CMK (cell line): ENCODE measurements around the gene PTPRT.

ENCODE experiments used
- DNase-seq: peaks from one replicate; pipeline ENCODE4 v3.0.0-alpha.2; 2010; ENCODE audit warnings: low read depth

PTPRT gene

DNA sequence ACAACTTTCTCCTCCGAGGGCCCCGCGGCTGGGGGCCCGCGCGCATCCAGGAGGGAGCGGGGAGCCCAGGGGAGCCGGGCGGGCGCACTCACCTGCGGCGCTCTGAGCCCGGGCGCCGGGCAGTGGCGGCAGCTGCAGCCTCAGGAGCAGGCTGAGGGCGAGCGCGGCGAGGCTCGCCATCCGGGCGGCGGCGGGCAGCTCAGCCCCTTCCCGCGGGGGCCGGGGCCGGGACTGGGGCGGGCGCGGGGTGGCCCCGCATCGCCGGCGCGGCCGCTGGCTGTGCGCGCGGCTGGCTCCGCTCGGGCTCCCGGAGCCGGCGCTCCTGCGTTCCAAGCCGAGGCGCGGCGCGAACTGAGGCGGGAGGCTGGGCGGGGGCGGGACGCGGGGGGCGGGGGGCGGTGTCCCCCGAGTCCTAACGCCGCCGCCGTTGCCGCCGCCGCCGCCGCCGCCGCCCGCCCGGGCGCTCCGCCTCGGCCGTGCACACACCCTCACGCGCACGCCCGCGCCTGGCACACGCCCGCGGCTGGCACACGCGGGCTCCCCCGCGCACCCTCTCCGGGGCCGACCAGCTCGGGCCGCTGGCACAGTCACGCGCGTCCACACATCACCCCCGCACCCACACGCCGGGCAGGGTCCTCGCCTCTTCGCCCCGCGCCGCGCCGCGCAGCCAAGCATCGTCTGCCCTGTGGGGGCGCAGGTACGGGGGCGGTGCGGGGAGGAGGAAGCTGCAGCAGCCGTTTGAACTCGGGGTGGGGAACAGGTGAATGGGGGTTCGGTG, at the start of gene PTPRT:
Gene PTPRT, minus strand, starts transcription at position 353 of the 778 bp plus-strand sequence. Its CDS starts 173 bp downstream, at position 180.
- DNase-seq: no peak

DNA sequence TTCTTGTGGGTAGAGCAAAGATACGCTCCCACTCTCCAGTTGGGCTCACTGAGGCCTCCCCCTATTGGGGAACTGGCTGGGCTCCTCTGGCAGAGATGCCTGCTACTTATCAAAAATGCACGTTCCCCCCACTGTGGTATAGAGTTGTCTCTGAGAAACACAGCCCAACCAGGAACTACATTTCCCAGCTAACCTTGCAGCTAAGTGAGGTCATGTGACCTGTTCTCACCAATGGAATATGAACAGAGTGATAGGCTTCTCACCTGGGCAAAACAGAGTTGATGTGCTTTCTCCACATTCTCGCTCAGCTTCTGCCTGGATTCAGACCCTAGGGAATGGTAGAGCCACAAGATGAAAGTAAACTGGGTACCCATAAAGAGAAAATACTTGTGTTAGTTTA, 49.1 kb upstream of the PTPRT start:
- no peak for DNase-seq

DNA sequence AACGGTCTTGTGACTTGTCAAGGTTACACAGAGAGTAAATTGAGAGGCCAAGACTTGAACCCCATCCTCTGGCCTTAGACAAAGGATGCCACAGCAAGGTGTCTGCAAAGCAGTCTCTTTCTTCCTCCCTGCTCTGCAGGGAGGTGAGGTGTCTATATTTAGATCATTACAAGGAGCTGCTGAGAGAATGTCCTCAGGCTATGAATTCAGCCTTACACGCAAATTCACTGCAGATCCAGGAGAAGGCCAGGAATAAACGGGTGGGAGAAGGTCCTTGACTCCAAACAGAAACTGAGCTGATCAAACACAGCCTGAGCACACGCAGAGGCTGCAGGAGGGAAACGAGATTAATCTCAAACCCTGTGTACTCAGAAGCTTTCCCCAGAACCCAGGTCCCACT, 48.6 kb upstream of the PTPRT start:
- no peak for DNase-seq

DNA sequence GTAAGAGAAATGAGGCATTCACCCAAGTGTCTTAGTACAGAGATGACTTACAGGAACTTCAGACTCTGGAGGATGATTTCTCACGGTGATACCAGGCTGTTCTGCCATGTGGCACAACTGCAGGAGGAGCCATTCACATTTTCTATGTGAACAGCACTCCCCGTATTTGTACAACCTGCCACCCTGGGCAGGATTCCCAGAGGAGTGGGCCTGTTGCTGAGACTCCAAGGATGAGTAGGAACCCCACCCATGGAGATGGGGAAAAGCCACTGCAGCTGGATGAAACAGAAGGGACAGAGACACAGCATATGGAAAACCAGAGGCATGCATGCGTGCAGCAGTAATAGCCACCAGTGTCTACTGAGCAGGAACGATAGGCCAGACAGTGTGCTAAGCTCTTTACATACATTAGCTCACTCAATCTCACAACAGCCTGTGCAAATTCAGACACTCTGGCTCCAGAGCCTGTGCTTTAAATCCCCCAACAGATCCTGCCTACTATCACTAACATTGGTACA, 48.0 kb upstream of the PTPRT start:
- DNase-seq: no peak

DNA sequence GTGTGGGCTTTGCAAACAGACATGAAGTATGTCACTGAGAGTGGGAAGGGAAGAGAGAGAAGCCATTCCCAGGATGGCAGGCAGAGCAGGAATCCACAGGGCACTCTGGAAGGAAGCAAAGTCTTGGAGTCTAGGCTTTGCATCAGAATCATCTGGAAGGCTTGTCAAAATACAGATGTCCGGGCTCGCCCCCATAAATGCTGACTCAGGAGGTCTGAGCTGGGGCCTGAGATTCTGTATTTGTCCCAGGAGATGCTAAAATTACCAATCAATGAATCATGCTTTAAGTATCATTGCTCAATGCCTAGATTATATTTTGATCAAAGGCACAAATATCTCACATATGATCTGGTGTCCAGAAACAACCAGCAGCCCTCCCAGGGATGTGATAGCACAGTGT, 46.3 kb upstream of the PTPRT start:
- DNase-seq: no peak

DNA sequence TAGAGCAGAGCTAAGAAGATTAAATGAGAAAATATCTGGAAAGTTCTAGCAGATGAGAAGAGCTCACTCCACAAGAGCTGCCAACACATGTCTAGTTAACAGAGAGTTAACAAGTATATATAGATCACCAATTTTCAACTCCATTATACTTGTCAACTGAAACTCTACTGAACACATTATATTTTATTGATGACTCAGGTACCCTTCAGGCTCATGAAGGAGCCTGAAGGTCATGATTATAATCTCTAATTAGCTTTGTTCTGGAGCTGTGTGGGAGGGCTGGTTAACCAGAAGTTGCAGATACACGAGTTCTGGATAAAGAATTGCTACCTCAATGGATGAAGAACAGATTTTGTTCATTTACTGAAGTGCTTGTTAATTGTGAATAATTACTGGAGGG, 42.1 kb upstream of the PTPRT start:
- no peak for DNase-seq

DNA sequence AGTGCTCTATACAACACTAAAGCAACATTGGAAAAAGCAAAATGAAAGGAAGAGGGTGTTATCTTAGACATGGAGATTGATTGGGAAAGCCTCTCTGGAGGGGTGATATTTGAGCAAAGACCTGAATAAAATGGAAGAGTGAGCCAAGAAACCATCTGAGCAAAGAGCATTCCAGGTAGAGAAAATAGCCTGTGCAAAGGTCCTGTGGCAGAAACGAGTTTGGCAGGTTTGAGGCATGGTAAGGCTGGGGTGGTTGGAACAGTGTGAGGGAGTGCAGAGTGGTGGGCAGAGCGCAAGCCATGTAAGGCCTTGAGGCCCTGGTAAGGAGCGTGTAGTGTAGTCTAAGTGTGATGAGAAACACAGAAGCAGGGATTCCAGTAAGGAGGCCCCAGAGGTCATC, 40.0 kb upstream of the PTPRT start:
- no peak for DNase-seq

DNA sequence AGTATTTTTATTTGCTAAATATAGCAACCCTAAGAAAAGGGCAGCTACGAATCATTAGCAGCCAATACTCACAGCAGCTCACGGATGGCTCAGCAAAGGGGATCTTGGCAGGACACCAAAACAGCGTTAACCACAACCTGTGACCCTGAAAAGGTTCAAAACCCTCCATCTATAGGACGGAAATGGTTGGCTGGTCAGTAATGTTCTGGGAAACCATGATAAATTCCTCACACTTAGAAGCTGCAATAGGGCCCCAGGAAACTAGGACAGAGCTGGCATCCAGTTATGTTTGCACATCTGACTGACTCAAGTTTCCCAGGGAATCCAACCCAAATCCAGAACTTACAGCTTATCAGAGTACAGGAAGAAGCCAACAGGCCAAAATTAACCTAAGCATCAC, 30.9 kb upstream of the PTPRT start:
- DNase-seq: no peak

DNA sequence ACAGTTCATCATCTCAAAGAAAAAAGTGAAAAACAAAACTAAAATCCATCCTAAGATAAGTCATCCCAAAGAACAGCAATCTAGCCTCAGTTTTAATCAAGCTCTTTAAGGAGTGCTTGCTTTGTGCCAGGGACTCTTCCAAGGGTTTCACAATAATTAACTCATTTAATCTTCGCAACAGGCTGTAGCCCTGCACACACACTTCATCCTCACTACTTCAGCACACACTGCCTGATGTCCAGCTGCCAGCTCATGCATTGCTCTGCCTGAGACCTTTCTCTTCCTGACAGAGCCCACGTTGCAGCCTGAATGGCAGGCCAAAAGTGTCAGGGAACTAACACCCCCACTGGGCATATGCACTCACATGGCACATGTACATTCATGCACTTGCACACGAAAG, 21.2 kb upstream of the PTPRT start:
- no peak for DNase-seq

DNA sequence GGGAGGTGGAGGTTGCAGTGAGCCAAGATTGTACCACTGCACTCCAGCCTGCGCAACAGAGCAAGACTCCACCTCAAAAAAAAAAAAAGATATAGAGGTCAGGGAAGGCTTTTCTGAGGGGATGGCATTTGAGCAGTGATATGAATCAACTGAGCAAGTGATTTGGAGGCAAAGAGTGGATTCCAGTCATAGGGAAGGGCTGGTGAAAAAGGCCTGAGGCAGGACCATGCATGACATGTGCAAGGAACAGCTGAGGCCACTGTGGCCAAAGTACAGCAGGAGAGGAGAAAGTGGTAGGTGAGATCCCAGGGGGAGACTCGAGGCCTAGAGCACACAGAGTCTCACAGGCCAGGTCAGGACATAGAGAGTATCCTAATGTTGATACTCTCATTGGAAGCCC, 20.1 kb upstream of the PTPRT start:
- DNase-seq: no peak

DNA sequence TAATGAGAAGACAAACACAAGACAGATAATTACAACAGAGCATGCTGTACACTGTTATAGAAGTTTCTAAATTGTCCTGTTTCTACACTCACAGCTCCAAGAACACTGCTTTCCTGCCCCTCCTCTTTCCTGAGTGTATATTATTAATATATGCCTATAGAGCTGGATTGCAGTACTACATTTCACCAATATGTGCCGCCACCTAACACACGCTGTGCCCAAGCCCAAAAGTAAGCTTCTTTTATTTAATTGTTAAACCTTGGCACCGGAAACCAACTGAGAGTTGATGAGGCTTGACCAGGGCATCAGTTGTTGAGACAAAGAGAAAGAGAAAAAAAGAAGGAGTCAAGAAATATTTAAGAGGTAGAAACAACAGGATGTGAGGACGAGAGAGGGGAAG, 16.0 kb upstream of the PTPRT start:
- no peak for DNase-seq

DNA sequence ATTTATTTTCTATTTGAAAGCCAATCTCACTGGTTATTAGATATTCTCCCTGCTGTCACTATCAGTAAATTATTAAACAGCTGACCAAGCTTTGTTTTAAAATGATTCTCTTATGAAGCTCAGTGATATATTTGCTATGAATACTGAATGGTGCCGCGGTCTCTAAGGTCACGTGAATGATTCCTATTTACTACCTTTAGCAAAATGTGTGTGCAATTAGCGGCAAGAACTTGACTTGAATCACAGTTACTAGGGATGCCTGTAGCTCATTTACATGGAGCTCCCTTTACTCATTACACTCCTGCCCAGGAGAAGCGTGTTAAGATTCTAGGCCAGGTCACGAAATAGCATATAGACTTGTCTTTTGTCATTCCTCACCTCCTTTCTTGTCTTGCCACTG, 12.4 kb upstream of the PTPRT start:
- DNase-seq: no peak

DNA sequence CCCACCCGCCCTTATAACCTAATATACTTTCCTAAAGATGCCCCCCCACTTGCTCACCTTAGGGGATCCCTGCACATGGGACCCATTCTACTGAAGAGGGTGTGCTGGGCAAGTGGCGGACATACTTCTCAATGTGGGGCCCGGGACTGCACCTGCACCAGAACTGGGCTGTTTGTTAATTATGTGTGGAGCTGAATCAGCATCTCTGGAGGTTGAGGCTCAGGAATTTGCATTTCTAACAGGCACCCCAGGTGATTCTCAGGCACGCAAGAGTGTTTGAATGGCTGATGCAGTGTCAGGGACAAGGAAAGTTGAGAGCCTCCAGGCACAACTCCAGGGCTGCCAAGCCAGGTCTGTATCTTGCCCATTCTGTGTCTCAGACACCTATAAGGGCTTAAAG, 8.9 kb upstream of the PTPRT start:
- no peak for DNase-seq

DNA sequence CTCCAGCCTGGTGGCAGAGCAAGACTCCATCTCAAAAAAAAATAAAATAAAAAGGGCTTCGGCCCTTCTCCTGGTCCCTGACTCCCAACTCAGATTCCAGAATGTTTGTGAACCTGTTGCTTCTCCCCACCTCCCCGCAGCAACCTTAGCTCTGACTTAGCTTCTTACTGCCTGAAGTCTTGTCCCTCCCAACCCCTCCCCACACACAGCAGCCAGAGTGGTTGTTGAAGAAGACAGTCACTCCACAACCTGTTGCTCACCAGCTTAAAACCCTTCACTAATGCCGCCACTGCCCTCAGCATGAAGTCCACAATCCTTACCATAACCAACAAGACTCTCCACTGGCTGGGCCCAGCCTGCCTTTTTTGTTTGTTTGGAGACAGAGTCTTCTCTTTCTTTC, 6.5 kb upstream of the PTPRT start:
- DNase-seq: no peak

DNA sequence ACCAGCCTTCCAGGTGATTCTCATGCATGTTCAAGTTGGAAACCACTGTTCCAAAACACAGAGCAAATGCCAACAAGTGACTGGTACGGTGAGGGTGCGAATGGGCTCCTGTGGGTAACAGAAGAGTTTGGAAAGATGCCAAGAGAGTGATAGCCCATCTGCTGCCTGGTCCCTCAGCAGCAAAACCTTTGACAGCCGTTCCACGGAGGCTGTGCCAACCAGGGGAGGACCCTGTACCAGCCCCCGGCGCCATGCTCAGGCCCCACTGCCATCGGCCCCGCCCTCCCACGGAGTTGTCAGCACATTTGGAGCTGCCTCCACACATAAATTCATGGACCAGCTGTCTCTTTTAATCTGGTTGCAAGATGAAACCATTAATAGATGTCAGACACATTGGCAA, 4.4 kb upstream of the PTPRT start:
- DNase-seq: no peak

DNA sequence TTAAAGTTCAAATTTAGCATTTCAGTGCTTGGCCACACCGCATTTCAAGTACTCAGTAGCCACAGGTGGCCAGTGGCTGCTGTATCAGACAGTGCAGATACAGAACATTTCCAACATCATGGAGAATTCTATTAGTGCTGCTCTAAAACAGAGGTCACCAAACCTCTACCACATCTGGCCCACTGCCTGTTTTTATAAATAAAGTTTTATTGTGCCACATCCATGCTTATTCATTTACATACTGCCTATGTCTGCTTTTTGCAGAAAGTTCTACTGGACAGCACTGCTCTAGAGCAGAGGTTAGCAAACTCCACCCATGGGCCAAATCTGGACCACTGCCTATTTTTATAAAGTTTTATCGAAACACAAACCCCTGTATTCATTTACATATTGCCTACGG, 3.7 kb upstream of the PTPRT start:
- DNase-seq: no peak

DNA sequence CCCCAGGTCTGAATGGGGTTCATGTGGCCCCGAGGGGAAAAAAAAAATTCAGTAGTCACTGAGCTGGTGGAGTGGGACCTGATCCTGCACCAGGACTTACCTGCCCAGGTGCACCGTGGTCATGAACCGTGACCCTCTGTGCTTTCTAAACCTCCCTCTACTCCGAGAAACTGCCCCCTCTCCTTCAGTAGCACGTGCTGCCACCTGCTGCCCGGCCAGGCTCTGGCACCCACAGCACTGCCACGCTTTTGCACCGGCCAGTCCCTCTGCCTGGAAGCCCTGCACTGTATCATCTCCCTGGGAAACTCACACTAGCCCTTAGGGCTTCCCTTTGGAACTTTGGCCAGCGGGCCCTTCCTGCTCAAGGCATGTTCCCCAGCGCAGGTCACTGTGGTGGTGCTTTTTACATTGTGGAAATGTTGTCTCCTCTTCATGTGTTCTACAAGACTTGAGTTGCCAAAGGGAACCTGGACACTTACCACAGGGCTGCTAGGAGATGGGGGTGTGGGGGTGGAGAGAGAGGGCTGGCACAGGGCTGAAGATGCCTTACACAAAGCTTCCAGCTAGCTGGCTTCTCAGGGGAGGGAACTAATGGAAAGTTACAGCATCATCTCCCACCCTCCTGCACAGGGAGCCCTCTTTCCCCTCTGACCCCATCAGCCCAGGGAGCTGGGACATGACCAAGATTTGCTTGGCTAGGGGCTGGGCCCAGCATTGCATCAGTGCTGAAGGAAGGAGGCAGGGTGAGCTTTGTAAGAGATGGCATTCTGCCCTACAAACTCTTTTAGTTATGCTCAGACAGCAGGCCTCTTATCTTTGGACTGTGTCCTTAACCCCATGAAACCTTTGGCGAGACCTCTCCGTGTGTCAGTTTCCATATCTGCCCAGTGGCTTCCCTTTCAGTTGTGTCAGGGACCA, 2.5 kb upstream of the PTPRT start:
- no peak for DNase-seq

DNA sequence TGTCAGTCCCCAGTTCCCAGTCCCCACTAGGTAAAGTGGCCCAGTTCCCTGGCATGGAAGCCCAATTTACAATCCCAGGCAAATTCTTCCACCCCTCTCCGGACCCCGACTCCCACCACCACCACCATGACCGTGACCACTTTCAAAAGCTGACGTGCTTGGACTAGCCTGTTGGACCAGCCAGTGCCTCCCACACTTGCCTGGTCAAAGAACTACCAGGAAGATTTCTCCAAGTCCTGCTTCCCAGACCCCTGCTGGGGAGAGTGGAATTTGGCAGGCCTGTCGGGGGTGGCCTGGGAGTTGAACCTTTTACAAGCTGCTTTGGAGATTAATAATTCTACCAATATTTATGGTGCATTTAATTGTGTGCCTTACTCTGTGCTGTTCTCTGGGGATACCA, 1.4 kb upstream of the PTPRT start:
- DNase-seq: no peak

DNA sequence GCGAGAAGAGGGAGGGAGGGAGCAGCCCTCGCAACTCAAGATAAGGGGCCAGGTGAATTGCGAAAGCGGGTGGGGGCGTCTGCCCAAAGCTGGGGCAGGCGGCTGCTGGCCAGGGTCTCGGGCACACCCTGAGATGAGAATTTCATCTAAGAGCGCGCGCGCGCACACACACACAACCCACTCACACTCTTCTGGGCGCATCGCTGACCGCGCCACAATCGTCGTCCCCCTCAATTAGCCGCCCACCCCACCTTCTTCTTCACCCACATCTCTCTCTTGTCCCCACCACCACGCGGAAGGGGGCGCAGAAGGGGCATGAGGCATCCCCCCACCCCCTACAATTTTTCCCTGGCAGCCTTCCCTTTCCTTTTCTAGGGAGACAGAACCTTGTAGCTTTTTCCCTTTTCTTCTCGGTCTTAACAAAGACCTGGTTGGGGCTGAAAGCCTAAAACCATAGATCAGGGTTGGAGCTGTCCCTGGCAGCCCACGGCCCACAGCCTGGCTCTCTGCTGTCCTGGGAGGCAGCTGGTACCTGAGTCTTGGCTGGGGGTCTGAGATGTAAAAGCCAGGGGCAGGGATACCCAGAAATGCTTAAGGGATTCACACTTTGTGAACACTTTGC, 737 bp upstream of the PTPRT start:
- DNase-seq: no peak

DNA sequence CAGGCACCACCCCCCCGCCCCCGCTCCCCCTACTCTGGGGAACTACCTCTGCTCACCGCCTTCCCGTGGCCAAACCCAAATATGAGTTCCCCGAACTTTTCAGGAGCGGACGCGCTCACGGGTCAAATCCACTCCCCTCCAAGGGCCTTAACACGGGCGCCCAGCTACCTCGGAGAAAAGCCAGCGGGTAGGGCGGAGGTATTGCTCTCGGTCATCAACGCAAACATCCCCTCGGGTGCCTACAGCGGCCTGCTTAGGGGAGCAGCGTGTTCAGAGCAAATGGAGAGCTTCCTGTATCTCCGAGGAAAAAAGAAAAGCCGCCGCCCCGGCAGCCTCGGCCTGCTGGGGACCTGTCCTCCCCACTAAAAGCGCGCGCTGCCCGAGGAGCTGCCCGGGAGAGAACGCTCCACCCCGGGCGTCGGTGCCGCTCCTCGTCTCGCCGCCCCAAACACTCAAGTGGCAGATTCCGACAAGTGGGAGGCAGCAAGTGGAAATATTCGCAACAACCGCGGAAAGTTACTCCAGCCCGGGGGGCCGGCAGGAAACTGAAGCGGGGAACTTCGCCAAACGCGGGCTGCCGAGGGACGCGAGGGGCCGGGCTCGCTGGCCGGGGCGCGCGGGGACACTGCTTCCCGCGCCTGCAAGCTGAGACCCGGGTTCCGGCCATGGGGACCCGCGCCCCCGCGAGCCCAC, 699 bp downstream of the PTPRT start:
- no peak for DNase-seq

DNA sequence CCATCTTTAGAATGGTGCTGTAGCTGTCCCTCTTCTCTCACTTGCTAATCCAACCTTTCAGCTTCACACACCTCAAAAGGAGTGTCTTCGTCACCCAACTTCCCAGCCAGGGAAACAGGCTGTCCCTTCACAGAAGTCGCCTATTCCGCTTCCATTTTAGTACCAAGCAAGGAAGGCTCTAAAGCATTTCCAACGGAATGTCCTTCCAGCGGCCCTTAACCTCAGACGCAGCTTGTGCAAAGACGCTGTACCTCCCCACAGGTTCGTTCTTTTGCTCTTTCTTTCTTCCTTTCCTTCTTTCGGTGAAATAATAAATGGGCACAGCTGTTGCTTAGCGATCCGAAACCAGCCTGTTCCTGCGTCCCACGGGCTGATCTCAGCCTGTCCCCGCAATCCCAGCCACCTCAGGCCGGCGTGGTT, 1.5 kb downstream of the PTPRT start:
- no peak for DNase-seq
